ENCODE results near the gene BTBD10. TPM values are rescaled to one million over a fixed set of nuclear protein-coding genes. Genes with fewer than 3 reads are reported as not detected.
"Not testable (repeated sequence)": the region's sequence is repeated elsewhere in the genome, so short reads cannot be mapped to it uniquely, and the experiment has no call there.

The BTBD10 gene
- total RNA-seq, 1 donor from 2014 or later: 91.3 TPM

GRCh38 chr11:13445588-13445987 lies 17.4 kb downstream of the BTBD10 start:
- H3K27me3 ChIP-seq (ENCODE audit: control insufficient read depth in 3 of 3, insufficient read depth in 3 of 3, low read length in 3 of 3): no peaks in the 10 kb centered on the region
- peaks cover 0 to 6% (median 6%) of the 10 kb centered on the region in 3 donors for H3K4me1 ChIP-seq (ENCODE audit: control insufficient read depth in 3 of 3, insufficient read depth in 3 of 3, low read length in 3 of 3)
- H3K36me3 ChIP-seq (ENCODE audit: control insufficient read depth in 3 of 3, insufficient read depth in 3 of 3, low read length in 3 of 3): no peaks in the 10 kb centered on the region
- no peaks in the 10 kb centered on the region for H3K9me3 ChIP-seq (ENCODE audit: control insufficient read depth in 3 of 3, low read length in 3 of 3)
- H3K27ac ChIP-seq (ENCODE audit: low read depth, low read length): no peak overlapping the region
- no peak overlapping the region for H3K9ac ChIP-seq (ENCODE audit: low read depth in 1 of 3, low read length in 3 of 3)
- H3K4me3 ChIP-seq (ENCODE audit: low read length in 3 of 3): no peak overlapping the region

- peak overlapping the region; percentile 34 to 47 (median 45) for H3K9ac ChIP-seq (ENCODE audit: low read depth in 1 of 3, low read length in 3 of 3)
- H3K4me1 ChIP-seq (ENCODE audit: control insufficient read depth in 3 of 3, insufficient read depth in 3 of 3, low read length in 3 of 3): peaks cover 0 to 9% (median 3%) of the 10 kb centered on the region in 3 donors
- H3K9me3 ChIP-seq (ENCODE audit: control insufficient read depth in 3 of 3, low read length in 3 of 3): no peaks in the 10 kb centered on the region
- H3K27ac ChIP-seq (ENCODE audit: low read depth, low read length): no peak overlapping the region
- H3K4me3 ChIP-seq (ENCODE audit: low read length in 3 of 3): peak overlapping the region; percentile 53 to 67 (median 60)
- no peaks in the 10 kb centered on the region for H3K36me3 ChIP-seq (ENCODE audit: control insufficient read depth in 3 of 3, insufficient read depth in 3 of 3, low read length in 3 of 3)
- H3K27me3 ChIP-seq (ENCODE audit: control insufficient read depth in 3 of 3, insufficient read depth in 3 of 3, low read length in 3 of 3): no peaks in the 10 kb centered on the region
Observed at GRCh38 chr11:13440100-13440855, 22.7 kb downstream of the BTBD10 start.

- Histone ChIP-seq H3K9me3 (ENCODE audit: control insufficient read depth in 3 of 3, low read length in 3 of 3) (no peaks in the 10 kb centered on the region), H3K36me3 (ENCODE audit: control insufficient read depth in 3 of 3, insufficient read depth in 3 of 3, low read length in 3 of 3) (no peaks in the 10 kb centered on the region), H3K9ac (ENCODE audit: low read depth in 1 of 3, low read length in 3 of 3) (no peak overlapping the region), H3K27me3 (ENCODE audit: control insufficient read depth in 3 of 3, insufficient read depth in 3 of 3, low read length in 3 of 3) (no peaks in the 10 kb centered on the region), H3K27ac (ENCODE audit: low read depth, low read length) (no peak overlapping the region), H3K4me1 (ENCODE audit: control insufficient read depth in 3 of 3, insufficient read depth in 3 of 3, low read length in 3 of 3) (peaks cover 0 to 9% (median 3%) of the 10 kb centered on the region in 3 donors), H3K4me3 (ENCODE audit: low read length in 3 of 3) (no peak overlapping the region)
Observed at GRCh38 chr11:13438291-13438690, 24.7 kb downstream of the BTBD10 start.

GRCh38 chr11:13436836-13437235 lies 26.2 kb downstream of the BTBD10 start:
- not testable (repeated sequence) for H3K4me1 ChIP-seq (ENCODE audit: control insufficient read depth in 3 of 3, insufficient read depth in 3 of 3, low read length in 3 of 3); H3K27me3 ChIP-seq (ENCODE audit: control insufficient read depth in 3 of 3, insufficient read depth in 3 of 3, low read length in 3 of 3); H3K9ac ChIP-seq (ENCODE audit: low read depth in 1 of 3, low read length in 3 of 3); H3K4me3 ChIP-seq (ENCODE audit: low read length in 3 of 3); H3K9me3 ChIP-seq (ENCODE audit: control insufficient read depth in 3 of 3, low read length in 3 of 3); H3K27ac ChIP-seq (ENCODE audit: low read depth, low read length); H3K36me3 ChIP-seq (ENCODE audit: control insufficient read depth in 3 of 3, insufficient read depth in 3 of 3, low read length in 3 of 3)

GRCh38 chr11:13434247-13435205 lies 28.5 kb downstream of the BTBD10 start:
- Histone ChIP-seq H3K36me3 (ENCODE audit: control insufficient read depth in 3 of 3, insufficient read depth in 3 of 3, low read length in 3 of 3) (no peaks in the 10 kb centered on the region), H3K27ac (ENCODE audit: low read depth, low read length) (no peak overlapping the region), H3K9me3 (ENCODE audit: control insufficient read depth in 3 of 3, low read length in 3 of 3) (no peaks in the 10 kb centered on the region), H3K4me3 (ENCODE audit: low read length in 3 of 3) (no peak overlapping the region), H3K9ac (ENCODE audit: low read depth in 1 of 3, low read length in 3 of 3) (no peak overlapping the region), H3K27me3 (ENCODE audit: control insufficient read depth in 3 of 3, insufficient read depth in 3 of 3, low read length in 3 of 3) (no peaks in the 10 kb centered on the region), H3K4me1 (ENCODE audit: control insufficient read depth in 3 of 3, insufficient read depth in 3 of 3, low read length in 3 of 3) (peaks cover 0 to 3% (median 0%) of the 10 kb centered on the region in 3 donors)

GRCh38 chr11:13433437-13433836 lies 29.6 kb downstream of the BTBD10 start:
- Histone ChIP-seq H3K36me3 (ENCODE audit: control insufficient read depth in 3 of 3, insufficient read depth in 3 of 3, low read length in 3 of 3) (no peaks in the 10 kb centered on the region), H3K27me3 (ENCODE audit: control insufficient read depth in 3 of 3, insufficient read depth in 3 of 3, low read length in 3 of 3) (no peaks in the 10 kb centered on the region), H3K9ac (ENCODE audit: low read depth in 1 of 3, low read length in 3 of 3) (no peak overlapping the region), H3K9me3 (ENCODE audit: control insufficient read depth in 3 of 3, low read length in 3 of 3) (no peaks in the 10 kb centered on the region), H3K4me1 (ENCODE audit: control insufficient read depth in 3 of 3, insufficient read depth in 3 of 3, low read length in 3 of 3) (peaks cover 0 to 3% (median 0%) of the 10 kb centered on the region in 3 donors), H3K4me3 (ENCODE audit: low read length in 3 of 3) (no peak overlapping the region), H3K27ac (ENCODE audit: low read depth, low read length) (no peak overlapping the region)

- Histone ChIP-seq H3K36me3 (ENCODE audit: control insufficient read depth in 3 of 3, insufficient read depth in 3 of 3, low read length in 3 of 3) (no peaks in the 10 kb centered on the region), H3K27ac (ENCODE audit: low read depth, low read length) (no peak overlapping the region), H3K27me3 (ENCODE audit: control insufficient read depth in 3 of 3, insufficient read depth in 3 of 3, low read length in 3 of 3) (no peaks in the 10 kb centered on the region), H3K9ac (ENCODE audit: low read depth in 1 of 3, low read length in 3 of 3) (no peak overlapping the region), H3K9me3 (ENCODE audit: control insufficient read depth in 3 of 3, low read length in 3 of 3) (peaks cover 0 to 4% (median 0%) of the 10 kb centered on the region in 3 donors), H3K4me3 (ENCODE audit: low read length in 3 of 3) (no peak overlapping the region), H3K4me1 (ENCODE audit: control insufficient read depth in 3 of 3, insufficient read depth in 3 of 3, low read length in 3 of 3) (peaks cover 0 to 3% (median 0%) of the 10 kb centered on the region in 3 donors)
Observed at GRCh38 chr11:13429836-13430235, 33.2 kb downstream of the BTBD10 start.

GRCh38 chr11:13429288-13429687 lies 33.7 kb downstream of the BTBD10 start:
- H3K36me3 ChIP-seq (ENCODE audit: control insufficient read depth in 3 of 3, insufficient read depth in 3 of 3, low read length in 3 of 3): no peaks in the 10 kb centered on the region
- H3K9ac ChIP-seq (ENCODE audit: low read depth in 1 of 3, low read length in 3 of 3): no peak overlapping the region
- H3K9me3 ChIP-seq (ENCODE audit: control insufficient read depth in 3 of 3, low read length in 3 of 3): peaks cover 0 to 4% (median 0%) of the 10 kb centered on the region in 3 donors
- no peak overlapping the region for H3K4me3 ChIP-seq (ENCODE audit: low read length in 3 of 3)
- H3K27me3 ChIP-seq (ENCODE audit: control insufficient read depth in 3 of 3, insufficient read depth in 3 of 3, low read length in 3 of 3): no peaks in the 10 kb centered on the region
- peaks cover 0 to 3% (median 0%) of the 10 kb centered on the region in 3 donors for H3K4me1 ChIP-seq (ENCODE audit: control insufficient read depth in 3 of 3, insufficient read depth in 3 of 3, low read length in 3 of 3)
- no peak overlapping the region for H3K27ac ChIP-seq (ENCODE audit: low read depth, low read length)

GRCh38 chr11:13427440-13427839 lies 35.6 kb downstream of the BTBD10 start:
- no peak overlapping the region for H3K27ac ChIP-seq (ENCODE audit: low read depth, low read length)
- H3K9me3 ChIP-seq (ENCODE audit: control insufficient read depth in 3 of 3, low read length in 3 of 3): peaks cover 0 to 4% (median 0%) of the 10 kb centered on the region in 3 donors
- no peak overlapping the region for H3K9ac ChIP-seq (ENCODE audit: low read depth in 1 of 3, low read length in 3 of 3)
- no peak overlapping the region for H3K4me3 ChIP-seq (ENCODE audit: low read length in 3 of 3)
- no peaks in the 10 kb centered on the region for H3K36me3 ChIP-seq (ENCODE audit: control insufficient read depth in 3 of 3, insufficient read depth in 3 of 3, low read length in 3 of 3)
- H3K27me3 ChIP-seq (ENCODE audit: control insufficient read depth in 3 of 3, insufficient read depth in 3 of 3, low read length in 3 of 3): no peaks in the 10 kb centered on the region
- no peaks in the 10 kb centered on the region for H3K4me1 ChIP-seq (ENCODE audit: control insufficient read depth in 3 of 3, insufficient read depth in 3 of 3, low read length in 3 of 3)

- Histone ChIP-seq H3K36me3 (ENCODE audit: control insufficient read depth in 3 of 3, insufficient read depth in 3 of 3, low read length in 3 of 3) (peaks cover 0 to 2% (median 0%) of the 10 kb centered on the region in 3 donors), H3K27ac (ENCODE audit: low read depth, low read length) (no peak overlapping the region), H3K27me3 (ENCODE audit: control insufficient read depth in 3 of 3, insufficient read depth in 3 of 3, low read length in 3 of 3) (no peaks in the 10 kb centered on the region), H3K4me1 (ENCODE audit: control insufficient read depth in 3 of 3, insufficient read depth in 3 of 3, low read length in 3 of 3) (no peaks in the 10 kb centered on the region), H3K4me3 (ENCODE audit: low read length in 3 of 3) (no peak overlapping the region), H3K9me3 (ENCODE audit: control insufficient read depth in 3 of 3, low read length in 3 of 3) (peaks cover 0 to 4% (median 0%) of the 10 kb centered on the region in 3 donors), H3K9ac (ENCODE audit: low read depth in 1 of 3, low read length in 3 of 3) (no peak overlapping the region)
Observed at GRCh38 chr11:13423372-13423771, 39.6 kb downstream of the BTBD10 start.

Measured in skeletal muscle tissue (tissue), 4 donors.